Suprapubic skin (tissue), 3 donors: Measurements from ENCODE around the gene LRBA.

Experiments
- CTCF ChIP-seq, 2 donors: fragments of 200-600 bp in 1 of 2; fragments of 450-650 bp in 1 of 2; sonication (generic) in 1 of 2; IDR thresholded peaks; one replicate each; pipeline ENCODE4 v1.5.1; 2016 to 2019; ENCODE audit warnings: antibody characterized with exemption in 2 of 2, mild to moderate bottlenecking in 1 of 2, moderate library complexity in 1 of 2
- POLR2A ChIP-seq, 2 donors: fragments of 450-650 bp; IDR thresholded peaks; one replicate each; pipeline ENCODE4 v1.6.1; 2017; ENCODE audit warnings: antibody characterized with exemption in 2 of 2, mild to moderate bottlenecking in 2 of 2, moderate library complexity in 2 of 2

- TF ChIP-seq POLR2A (IDR thresholded peaks at IDR 0.05) (no peak), CTCF (IDR thresholded peaks at IDR 0.05) (no peak)
Measured at GRCh38 chr4:150345207-150345744, 669.8 kb downstream of the LRBA start.
